ENCODE data around the gene CD79A.

CD79A gene

DNA sequence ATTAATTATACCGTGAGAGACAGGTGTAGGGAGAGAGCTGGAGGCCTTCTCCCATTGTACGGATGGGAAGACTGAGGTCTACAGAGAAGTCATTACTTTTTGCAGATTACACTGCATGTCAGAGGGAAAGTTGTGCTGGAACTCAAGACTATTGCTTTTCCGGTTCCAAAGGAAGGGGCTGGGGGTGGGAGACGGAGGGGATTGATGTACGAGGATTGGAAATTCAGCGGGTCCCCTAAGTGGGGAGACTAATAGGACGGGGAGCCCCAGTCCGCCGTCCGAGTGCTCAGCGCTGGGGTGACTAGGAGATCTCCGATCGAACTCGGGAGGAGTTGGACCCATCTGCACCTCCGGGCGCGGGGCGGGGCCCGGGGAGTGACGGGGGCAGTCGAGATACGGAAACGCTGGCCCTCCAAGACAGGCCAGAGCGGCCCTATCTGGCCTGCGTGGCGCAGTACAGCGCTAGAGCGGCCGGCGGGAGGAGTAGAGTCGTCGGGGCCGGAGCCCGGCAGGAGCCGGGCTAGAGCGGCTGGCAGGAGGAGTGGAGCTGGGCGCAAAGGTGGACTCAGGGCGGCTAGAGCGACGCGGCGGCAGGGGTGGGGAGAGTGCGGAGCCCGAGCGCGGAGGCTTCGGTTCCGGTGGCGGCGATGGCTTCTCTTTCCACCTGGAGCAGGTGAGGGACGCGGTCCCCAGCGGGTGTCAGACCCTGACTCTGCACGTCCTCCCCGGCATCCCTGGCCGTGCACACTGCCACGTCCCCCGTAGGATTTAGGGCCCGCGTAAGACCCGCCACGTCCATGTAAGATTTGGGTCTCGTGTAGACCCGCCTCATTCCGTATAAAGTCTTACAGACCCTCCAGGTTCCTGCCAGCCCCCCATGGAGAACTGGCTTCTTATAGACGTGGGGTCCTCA lies 7.0 kb downstream of the CD79A start:
- peak; percentile 79 for DNase-seq (ENCODE audit: low read depth)

DNA sequence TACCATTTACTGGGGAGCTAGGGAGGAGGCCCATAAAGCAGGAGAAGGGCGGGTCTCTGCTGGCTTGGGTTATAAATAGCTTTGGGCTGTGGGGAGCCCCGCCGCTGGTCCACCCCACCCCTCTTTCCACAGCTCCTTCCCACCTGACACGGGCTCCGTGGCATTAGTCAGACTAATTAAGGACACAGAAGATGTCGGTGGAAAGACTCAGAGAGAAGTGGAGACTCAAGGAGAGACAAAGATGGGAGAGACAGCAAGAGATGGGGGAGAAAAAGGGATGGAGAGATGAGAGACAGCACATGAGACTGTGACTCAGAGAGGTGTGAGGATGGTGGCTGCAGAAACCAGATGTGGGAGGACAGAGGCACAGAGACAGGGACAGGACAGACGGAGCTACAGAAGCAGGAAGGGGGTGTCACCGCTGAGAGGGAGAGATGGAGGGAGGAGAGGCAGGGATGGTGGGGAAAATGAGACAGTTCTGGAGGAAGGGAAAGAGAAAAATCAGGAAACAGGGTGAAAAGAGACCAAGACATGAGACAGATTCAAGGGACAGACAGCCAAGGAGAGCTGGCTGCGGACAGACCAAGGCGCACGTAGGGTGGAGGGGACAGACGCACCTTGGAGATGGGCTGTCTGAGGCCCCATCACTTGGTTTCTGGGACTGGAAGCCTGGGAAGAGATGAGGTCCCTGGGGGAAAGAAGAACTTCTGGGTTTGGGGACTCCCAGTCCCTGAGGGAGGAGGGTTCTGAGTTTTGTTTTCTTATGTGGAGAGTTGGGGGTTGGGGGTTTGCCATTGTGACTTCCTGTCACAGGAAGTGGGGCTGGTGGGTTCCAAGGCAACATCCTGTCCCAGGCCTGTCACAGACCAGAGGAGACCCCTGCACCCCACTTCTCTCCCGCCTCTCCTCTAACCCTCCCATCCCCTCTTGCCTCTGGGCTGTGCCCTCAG lies 10.0 kb downstream of the CD79A start:
- DNase-seq (ENCODE audit: low read depth), result peak; percentile 41

DNA sequence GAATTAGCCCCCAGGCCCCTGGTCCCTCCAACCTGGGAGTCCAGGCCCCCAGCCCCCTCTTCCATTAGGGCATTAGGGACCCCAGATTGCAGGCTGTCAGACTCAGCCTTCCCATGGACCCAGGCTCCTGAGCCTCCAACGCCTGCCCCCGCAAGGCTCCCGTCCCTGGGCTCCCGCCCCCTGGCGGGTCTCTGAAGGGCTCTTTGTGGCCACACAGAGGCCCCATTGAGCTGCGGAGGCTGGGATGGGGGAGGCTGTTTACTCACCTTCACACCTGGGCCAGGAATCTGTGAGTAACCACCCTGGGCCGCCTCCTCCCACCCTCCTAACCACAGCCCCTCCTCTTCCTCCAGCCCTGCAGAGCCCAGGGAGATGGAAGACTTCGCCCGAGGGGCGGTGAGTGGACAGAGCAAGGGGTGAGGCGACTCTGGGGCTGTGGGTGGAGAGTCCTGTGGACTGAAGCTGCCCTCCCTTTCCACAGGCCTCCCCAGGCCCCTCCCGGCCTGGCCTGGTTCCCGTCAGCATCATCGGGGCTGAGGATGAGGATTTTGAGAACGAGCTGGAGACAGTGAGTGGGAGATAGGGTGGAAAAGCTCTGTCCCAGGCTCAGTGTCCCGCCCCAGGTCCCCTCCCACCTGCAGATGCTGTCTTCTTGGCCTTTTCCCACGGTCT lies 10.8 kb downstream of the CD79A start:
- DNase-seq (ENCODE audit: low read depth), result peak; percentile 90

DNA sequence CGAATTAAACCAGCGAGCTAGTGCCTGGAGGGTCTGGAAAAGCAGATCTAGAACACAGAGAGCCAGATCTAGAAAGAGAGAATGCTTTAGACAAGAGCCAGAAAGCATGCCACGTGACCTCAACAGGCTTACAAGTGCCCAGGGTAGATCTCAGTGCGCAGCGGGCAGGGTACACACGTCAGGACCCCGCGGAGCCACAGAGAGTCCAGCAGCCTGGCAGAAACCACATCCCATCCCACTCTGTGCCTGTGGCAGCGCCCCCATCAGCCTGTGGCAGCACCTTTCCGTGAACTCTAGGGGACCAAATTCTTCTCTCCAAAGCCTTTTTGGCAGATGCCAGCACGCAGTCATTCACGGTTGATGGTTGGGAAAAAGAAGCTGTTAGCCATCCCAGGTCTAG lies 11.8 kb downstream of the CD79A start:
- DNase-seq (ENCODE audit: low read depth), result no peak

DNA sequence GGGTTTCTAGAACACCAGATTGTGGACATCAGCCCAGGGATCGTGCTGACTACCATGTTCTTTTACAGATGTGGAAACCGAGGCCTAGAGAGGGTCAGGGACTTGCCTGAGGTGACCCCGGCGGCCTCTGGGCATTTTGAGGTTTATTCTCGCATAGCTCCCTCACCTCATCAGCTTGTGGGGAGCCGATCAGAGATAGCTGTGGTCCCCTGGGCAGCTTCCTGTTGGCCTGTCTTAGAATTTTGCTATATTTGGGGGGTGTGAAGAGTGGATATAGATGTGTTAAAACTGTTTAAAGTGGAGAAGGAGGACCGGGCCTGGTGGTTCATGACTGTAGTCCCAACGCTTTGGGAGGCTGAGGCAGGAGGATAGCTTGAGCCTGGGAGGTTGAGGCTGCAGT lies 12.8 kb downstream of the CD79A start:
- DNase-seq (ENCODE audit: low read depth), result no peak

DNA sequence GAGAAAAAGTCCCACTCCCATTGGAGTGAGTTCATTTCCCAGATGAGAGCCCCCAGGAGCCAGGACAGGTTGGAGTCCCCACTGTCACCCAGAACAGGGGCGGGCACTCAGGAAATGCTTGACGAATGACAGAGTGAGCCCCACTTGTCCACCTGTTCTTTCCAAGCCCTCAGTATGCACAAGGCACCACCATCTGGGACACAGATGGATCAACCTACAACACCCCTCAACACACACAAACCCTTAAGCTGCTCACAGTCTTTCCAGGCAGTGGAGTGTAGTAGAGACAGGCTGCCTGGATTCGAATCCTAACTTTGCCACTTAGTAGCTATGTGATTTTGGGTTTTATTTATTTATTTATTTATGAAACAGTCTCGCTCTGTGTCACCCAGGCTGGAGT lies 13.9 kb downstream of the CD79A start:
- DNase-seq (ENCODE audit: low read depth), result no peak

DNA sequence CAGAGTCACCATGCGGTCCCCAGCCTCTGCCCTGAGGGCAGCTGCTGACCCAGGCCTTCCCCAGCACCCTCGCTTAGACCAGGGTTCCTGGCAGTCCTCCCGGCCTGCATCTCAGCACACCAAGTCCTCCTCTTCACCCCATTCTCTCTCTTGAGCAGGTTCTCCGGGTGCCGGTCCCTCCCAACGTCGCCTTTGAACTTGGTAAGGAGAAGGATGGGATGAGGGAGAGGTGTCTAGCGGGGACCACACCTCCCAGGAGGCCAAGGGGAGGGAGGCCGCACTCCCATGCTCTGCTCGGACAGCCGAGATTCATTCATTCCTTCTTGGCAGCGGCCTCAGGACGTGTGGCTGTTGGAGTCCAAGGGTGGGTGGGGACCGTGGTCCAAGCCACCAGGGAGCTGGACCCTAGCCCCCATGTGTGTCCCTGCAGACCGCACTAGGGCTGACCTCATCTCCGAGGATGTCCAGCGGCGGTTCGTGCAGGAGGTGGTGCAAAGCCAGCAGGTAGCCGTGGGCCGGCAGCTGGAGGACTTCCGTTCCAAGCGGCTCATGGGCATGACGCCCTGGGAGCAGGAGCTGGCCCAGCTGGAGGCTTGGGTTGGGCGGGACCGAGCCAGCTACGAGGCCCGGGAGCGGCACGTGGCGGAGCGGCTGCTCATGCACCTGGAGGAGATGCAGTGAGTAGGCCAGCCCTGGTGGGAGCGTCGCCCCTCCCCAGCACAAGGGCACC lies 15.3 kb downstream of the CD79A start:
- no peak for DNase-seq (ENCODE audit: low read depth)

DNA sequence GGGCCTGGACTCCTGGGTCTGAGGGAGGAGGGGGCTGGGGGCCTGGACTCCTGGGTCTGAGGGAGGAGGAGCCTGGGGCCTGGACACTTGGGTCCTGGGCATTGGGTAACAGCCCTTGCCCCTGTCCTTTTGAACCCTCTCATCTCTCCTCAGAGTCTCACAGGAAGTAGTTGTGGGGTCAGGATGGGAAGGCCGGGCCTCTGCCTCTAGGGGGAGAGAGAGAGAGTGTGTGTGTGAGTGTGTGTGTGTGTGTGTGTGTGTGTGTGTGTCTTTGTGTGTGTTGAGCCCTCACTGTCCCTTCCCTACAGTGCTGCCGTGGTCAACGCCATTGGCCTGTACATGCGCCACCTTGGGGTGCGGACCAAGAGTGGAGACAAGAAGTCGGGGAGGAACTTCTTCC lies 16.8 kb downstream of the CD79A start:
- DNase-seq (ENCODE audit: low read depth), result no peak

DNA sequence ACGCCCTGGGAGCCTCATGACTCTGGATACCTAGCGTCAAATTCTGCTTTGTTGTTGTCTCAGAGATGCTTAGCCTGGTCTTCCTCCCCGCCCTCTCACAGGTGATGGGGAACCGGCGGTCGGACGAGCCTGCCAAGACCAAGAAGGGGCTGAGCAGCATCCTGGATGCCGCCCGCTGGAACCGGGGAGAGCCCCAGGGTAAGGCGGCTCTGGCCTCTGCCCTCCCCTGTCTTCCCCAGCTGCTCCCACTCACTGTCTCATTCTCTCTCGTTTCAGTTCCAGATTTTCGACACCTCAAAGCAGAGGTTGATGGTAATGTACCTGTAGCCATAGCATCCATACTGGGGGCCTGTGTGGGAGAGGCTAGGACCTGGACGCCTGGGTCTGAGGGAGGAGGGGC lies 17.3 kb downstream of the CD79A start:
- no peak for DNase-seq (ENCODE audit: low read depth)

DNA sequence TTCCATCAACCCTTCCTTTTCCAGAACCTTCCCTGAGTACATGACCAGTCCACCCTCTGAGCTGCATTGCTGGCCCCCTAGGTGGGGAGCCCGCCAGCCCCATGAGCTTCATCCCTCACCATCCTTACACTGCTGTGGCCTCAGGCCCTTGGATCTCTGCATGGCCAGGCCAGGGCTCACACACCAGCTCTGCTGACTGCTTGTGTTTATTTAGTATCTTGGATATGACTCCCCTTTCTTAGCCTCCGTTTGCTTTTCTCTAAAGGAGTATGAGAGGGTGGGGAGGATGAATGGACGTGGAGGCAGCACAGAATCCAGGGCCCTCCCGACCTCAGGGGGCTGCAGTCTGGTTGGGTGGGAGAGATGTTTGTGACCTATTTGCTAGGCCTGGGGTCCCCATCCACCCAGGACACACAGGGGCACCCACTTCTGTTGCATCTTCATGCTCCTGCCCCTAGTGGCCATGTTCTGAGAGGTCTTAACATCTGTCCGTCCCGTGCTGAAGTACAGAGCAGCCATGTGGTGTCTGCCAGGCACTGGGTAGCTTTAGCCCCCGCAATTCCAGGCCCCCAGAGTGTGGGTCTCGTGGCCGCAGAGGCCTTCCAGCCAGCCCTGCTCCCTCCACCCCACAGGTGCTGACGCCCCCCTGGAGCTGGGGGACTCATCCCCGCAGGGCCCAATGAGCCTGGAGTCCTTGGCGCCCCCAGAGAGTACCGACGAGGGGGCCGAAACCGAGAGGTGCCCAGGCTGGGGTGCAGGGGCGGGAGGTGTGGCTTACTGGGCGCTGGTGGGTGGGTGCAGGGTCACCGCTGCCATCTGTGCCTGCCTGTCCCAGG lies 18.9 kb downstream of the CD79A start:
- no peak for DNase-seq (ENCODE audit: low read depth)

DNA sequence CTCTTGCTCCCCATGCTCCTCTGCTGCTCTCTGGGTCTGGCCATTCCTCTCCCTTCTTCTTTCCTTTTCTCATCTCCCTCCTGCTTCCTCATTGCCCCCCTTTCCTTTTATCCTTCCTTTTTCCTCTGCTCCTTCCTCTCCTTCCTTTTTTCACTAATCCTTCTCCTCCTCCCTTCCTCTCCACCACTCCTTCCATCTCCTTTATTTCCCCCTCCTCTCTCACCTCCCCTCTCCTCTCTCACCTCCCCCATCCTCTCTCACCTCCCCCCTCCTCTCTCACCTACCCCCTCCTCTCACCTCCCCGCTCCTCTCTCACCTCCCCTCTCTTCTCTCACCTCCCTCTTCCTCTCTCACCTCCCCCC lies 19.5 kb downstream of the CD79A start:
- DNase-seq (ENCODE audit: low read depth), result no peak

DNA sequence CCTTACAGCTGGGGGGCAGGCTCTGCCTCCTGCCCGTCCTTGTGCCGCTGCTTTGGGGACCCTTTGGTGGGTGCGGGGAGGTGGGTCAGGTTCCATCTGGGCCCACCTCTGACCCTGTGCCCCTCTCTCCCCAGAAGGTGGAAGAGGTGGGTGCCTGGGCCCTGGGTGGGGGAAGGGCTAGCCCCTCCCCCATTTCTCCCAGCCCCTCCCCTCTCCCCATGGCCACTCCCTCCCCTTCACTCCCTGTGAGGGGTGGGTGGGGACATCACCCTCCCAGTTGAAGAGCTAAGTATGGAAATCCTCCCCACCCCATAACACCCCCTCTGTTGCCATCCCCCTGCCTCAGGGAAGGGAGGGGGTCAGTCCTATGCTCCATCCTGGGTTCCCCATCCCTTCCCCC lies 20.1 kb downstream of the CD79A start:
- no peak for DNase-seq (ENCODE audit: low read depth)

DNA sequence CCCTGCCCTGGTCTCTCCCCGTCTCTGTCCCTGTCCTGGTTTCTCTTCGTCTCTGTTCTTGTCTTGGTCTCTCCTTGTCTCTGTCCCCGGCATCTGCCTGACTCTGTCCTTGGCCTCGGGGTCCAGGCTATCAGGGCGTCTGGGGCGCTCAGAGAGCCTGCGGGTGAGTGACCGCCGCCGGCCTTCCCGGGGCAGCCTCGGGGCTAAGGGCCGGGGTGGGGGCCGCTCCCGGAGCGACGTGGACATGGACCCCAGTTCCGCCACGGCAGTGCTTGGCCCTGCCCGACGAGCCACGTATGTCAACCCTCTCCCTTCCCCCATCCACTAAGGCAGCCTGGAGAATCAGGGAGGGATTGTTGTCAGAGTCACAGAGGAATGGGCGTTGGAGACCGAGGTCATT lies 20.7 kb downstream of the CD79A start:
- DNase-seq (ENCODE audit: low read depth), result no peak

DNA sequence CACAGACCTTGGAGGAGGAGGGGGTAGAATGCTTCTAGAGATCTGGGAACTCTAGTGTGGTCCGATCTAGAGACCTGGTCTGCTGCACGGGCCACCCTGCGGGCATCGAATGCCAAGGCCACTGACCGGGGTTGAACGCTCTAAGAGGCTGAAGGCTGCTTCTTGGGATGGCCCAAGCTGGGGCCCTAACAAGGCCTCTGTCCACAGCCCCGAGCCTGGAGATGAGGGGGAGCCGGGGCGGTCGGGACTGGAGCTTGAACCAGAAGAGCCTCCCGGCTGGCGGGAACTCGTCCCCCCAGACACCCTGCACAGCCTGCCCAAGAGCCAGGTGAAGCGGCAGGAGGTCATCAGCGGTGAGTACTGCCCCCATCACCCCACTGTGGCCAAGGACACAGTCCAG lies 21.2 kb downstream of the CD79A start:
- no peak for DNase-seq (ENCODE audit: low read depth)

DNA sequence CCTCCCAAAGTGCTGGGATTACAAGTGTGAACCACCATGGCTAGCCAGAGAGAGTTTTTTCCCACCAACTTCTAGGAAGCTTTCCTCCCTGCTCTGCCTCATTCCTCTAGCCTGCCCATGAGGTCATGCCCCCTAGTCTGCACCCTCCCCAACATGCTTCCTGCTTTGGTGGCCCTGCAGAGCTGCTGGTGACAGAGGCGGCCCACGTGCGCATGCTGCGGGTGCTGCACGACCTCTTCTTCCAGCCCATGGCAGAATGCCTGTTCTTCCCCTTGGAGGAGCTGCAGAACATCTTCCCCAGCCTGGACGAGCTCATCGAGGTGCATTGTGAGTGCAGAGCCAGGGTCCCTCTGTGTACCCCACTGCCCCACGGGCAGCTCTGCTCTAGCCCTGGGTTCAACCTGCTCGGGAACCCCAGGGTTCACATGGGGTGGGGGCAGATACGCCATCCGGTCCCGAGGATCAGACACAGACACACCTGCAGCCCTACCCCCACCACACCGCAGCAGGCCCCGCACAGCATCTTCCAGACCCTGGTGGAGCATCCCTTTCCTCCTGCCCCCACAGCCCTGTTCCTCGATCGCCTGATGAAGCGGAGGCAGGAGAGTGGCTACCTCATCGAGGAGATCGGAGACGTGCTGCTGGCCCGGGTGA lies 24.8 kb downstream of the CD79A start:
- DNase-seq (ENCODE audit: low read depth), result no peak

DNA sequence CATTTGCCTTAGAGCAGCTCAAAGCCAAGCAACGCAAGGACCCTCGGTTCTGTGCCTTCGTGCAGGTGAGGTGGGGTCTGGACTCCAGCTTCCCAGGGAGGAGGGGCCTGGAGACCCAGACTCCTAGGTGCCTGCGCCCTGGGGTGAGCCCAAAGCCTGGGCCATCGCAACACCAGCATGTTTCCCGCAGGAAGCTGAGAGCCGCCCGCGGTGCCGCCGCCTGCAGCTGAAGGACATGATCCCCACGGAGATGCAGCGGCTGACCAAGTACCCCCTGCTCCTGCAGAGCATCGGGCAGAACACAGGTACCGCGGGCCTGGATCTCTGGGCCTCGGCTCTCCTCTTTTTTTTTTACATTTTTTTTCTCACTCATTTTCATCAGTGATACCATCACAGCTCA lies 25.5 kb downstream of the CD79A start:
- no peak for DNase-seq (ENCODE audit: low read depth)

DNA sequence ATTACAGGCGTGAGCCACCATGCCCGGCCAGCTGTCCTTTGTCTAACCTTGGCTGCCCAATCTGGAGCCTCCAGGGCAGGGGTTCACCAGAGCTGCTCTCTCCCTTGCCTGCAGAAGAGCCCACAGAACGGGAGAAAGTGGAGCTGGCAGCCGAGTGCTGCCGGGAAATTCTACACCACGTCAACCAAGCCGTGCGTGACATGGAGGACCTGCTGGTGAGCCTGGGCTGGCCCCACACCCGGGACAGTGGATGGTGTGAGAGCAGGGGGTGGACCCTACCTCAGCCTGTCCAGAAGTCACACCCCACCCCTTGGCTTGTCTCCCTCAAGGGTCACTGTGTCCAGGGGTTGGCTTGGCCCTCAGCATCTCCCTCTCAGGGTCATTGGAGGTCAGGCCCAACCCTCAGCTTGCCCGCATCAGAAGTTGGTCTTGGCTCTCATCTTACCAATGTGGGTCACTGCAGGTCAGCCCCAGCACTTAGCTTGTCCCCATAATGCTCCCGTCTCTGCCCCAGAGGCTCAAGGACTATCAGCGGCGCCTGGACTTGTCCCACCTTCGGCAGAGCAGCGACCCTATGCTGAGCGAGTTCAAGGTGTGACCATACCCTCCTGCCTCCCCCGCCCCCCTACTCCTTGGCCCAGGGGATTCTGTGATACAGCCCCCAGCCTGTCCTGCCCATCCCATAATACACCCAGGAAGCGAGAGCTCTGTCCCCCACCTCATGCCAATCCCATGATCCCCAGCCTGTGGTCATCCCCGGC lies 26.3 kb downstream of the CD79A start:
- DNase-seq (ENCODE audit: low read depth), result no peak

DNA sequence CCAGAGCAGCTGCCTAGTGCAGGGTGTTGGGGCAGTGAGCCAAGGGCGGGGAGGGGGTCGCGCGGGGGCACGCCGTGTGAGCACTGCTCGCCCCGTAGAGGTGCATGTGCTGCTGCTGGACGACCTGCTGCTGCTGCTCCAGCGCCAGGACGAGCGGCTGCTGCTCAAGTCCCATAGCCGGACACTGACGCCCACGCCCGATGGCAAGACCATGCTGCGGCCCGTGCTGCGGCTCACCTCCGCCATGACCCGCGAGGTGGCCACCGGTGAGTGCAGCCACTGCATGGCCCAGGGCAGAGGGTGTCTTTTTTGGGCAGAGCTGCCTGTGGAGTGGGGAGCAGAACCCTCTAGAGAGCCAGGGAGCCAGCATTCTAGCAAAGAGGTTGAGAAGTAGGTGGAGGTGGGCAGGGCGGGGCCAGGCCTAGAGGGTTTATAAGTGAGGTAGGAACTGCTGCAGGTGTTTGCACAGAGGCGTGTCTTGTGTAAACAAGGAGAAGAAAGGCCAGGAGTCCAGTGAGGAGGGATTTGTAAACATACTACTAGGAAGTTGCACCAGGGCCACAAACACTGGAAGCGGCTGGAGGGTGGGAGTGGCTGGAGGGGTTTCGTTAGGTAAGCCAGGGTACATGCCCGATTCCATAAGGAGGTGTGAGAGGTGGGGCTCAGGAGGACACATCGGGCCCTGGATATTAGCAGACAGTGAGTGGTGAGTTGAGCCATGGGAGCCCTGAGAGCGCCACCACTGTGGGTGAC lies 27.2 kb downstream of the CD79A start:
- no peak for DNase-seq (ENCODE audit: low read depth)
